Measurements from ENCODE around the gene SLC44A3.

The SLC44A3 gene

GRCh38 chr1:94792473-94793295 lies 27.5 kb upstream of the SLC44A3 start:
- TF ChIP-seq GATA3 (IDR thresholded peaks at IDR 0.05; ENCODE audit: low read depth, low read length): no peak
- TF ChIP-seq GATA2 (IDR thresholded peaks at IDR 0.05; ENCODE audit: low read depth, low read length): no peak

- TF ChIP-seq GATA3 (IDR thresholded peaks at IDR 0.05; ENCODE audit: low read depth, low read length): no peak
- no peak for TF ChIP-seq GATA2 (IDR thresholded peaks at IDR 0.05; ENCODE audit: low read depth, low read length)
Observed at GRCh38 chr1:94793296-94793656, 26.9 kb upstream of the SLC44A3 start.

- TF ChIP-seq GATA3 (IDR thresholded peaks at IDR 0.05; ENCODE audit: low read depth, low read length) (no peak), GATA2 (IDR thresholded peaks at IDR 0.05; ENCODE audit: low read depth, low read length) (no peak)
Observed at GRCh38 chr1:94795434-94795833, 24.7 kb upstream of the SLC44A3 start.

GRCh38 chr1:94796266-94796665 lies 23.9 kb upstream of the SLC44A3 start:
- no peak for TF ChIP-seq GATA2 (IDR thresholded peaks at IDR 0.05; ENCODE audit: low read depth, low read length)
- no peak for TF ChIP-seq GATA3 (IDR thresholded peaks at IDR 0.05; ENCODE audit: low read depth, low read length)

- no peak for TF ChIP-seq GATA2 (IDR thresholded peaks at IDR 0.05; ENCODE audit: low read depth, low read length)
- TF ChIP-seq GATA3 (IDR thresholded peaks at IDR 0.05; ENCODE audit: low read depth, low read length): no peak
Observed at GRCh38 chr1:94797291-94797690, 22.9 kb upstream of the SLC44A3 start.

- TF ChIP-seq GATA2 (IDR thresholded peaks at IDR 0.05; ENCODE audit: low read depth, low read length): no peak
- no peak for TF ChIP-seq GATA3 (IDR thresholded peaks at IDR 0.05; ENCODE audit: low read depth, low read length)
Observed at GRCh38 chr1:94798054-94798453, 22.1 kb upstream of the SLC44A3 start.

GRCh38 chr1:94798462-94798861 lies 21.7 kb upstream of the SLC44A3 start:
- TF ChIP-seq GATA2 (IDR thresholded peaks at IDR 0.05; ENCODE audit: low read depth, low read length) (no peak), GATA3 (IDR thresholded peaks at IDR 0.05; ENCODE audit: low read depth, low read length) (no peak)

GRCh38 chr1:94799206-94799605 lies 21.0 kb upstream of the SLC44A3 start:
- no peak for TF ChIP-seq GATA2 (IDR thresholded peaks at IDR 0.05; ENCODE audit: low read depth, low read length)
- no peak for TF ChIP-seq GATA3 (IDR thresholded peaks at IDR 0.05; ENCODE audit: low read depth, low read length)

GRCh38 chr1:94801919-94802546 lies 18.1 kb upstream of the SLC44A3 start:
- no peak for TF ChIP-seq GATA2 (IDR thresholded peaks at IDR 0.05; ENCODE audit: low read depth, low read length)
- no peak for TF ChIP-seq GATA3 (IDR thresholded peaks at IDR 0.05; ENCODE audit: low read depth, low read length)

GRCh38 chr1:94803106-94803505 lies 17.1 kb upstream of the SLC44A3 start:
- TF ChIP-seq GATA2 (IDR thresholded peaks at IDR 0.05; ENCODE audit: low read depth, low read length) (no peak), GATA3 (IDR thresholded peaks at IDR 0.05; ENCODE audit: low read depth, low read length) (no peak)

- TF ChIP-seq GATA2 (IDR thresholded peaks at IDR 0.05; ENCODE audit: low read depth, low read length) (no peak), GATA3 (IDR thresholded peaks at IDR 0.05; ENCODE audit: low read depth, low read length) (no peak)
Observed at GRCh38 chr1:94803517-94804441, 16.4 kb upstream of the SLC44A3 start.

- TF ChIP-seq GATA2 (IDR thresholded peaks at IDR 0.05; ENCODE audit: low read depth, low read length) (no peak), GATA3 (IDR thresholded peaks at IDR 0.05; ENCODE audit: low read depth, low read length) (no peak)
Observed at GRCh38 chr1:94804442-94804837, 15.7 kb upstream of the SLC44A3 start.

- TF ChIP-seq GATA3 (IDR thresholded peaks at IDR 0.05; ENCODE audit: low read depth, low read length) (no peak), GATA2 (IDR thresholded peaks at IDR 0.05; ENCODE audit: low read depth, low read length) (no peak)
Observed at GRCh38 chr1:94805912-94806311, 14.2 kb upstream of the SLC44A3 start.

- TF ChIP-seq GATA2 (IDR thresholded peaks at IDR 0.05; ENCODE audit: low read depth, low read length): no peak
- TF ChIP-seq GATA3 (IDR thresholded peaks at IDR 0.05; ENCODE audit: low read depth, low read length): no peak
Observed at GRCh38 chr1:94806441-94806871, 13.7 kb upstream of the SLC44A3 start.
